K562 (cell line): ENCODE results near the gene TMEM242. TPM values are rescaled to one million over a fixed set of nuclear protein-coding genes. Genes with fewer than 3 reads are reported as not detected.

Source experiments
- ATAC-seq: fragments of 200-7000 bp; cut with Tn5 transposase; 3 replicates; pipeline ENCODE4 v1.9.1; 2020; ENCODE audit warnings: moderate library complexity
- BruUV-seq: library from RNA; stranded (reverse); fragments of 400-500 nt; replicated peaks from 2 replicates; lab custom pipeline; 2021; lab: Mats Ljungman, UMichigan
- CTCF ChIA-PET: fragments of 300-600 bp; formaldehyde crosslinking; extraction: SDS; loops from one replicate; lab custom pipeline; 2021; ENCODE audit warnings: low intra/inter-chr PET ratio; lab: Yijun Ruan, JAX
- POLR2A ChIA-PET: fragments of 300-600, 350-650 bp; sonication (Branson Sonifier 250); formaldehyde crosslinking; extraction: SDS; loops from one replicate; lab custom pipeline; 2021; ENCODE audit warnings: antibody characterized with exemption, inconsistent platforms; lab: Yijun Ruan, JAX
- DNase-seq, 4 experiments: peaks; one replicate each; pipeline versions ENCODE4 v3.0.0 to v3.0.0-alpha.2; 2011 to 2018; ENCODE audit warnings: low spot score in 3 of 4, mixed read lengths in 3 of 4; ENCODE audit errors: extremely low read depth in 1 of 4
- FAIRE-seq: peaks from 2 replicates; lab custom pipeline; 2011; peaks lifted over from hg19 to GRCh38; lab: Jason Lieb, UNC
- H2AFZ ChIP-seq: 2 replicates; pipeline ENCODE4 v1.6.0; 2011; ENCODE audit warnings: low read depth, low read length, control low read depth, inconsistent platforms
- H3K27ac ChIP-seq: fragments of 200-600 bp; 3 replicates; pipeline ENCODE4 v1.8.0; 2011; ENCODE audit warnings: low read depth, mild to moderate bottlenecking, control low read depth, inconsistent platforms, low read length, moderate library complexity, mixed read lengths; ENCODE audit errors: extremely low read depth
- H3K27me3 ChIP-seq, 2 experiments: fragments of 300-600 bp in 1 of 2; 2 replicates in 1 of 2; 3 replicates in 1 of 2; pipeline versions ENCODE4 v1.6.0 to v1.8.0; 2011; ENCODE audit warnings: inconsistent platforms in 2 of 2, low read length in 2 of 2, mild to moderate bottlenecking in 1 of 2, mixed read lengths in 1 of 2, moderate library complexity in 1 of 2; ENCODE audit not compliant: control insufficient read depth in 2 of 2, insufficient read depth in 2 of 2
- H3K36me3 ChIP-seq: fragments of 300-600 bp; 3 replicates; pipeline ENCODE4 v1.8.0; 2011; ENCODE audit warnings: mild to moderate bottlenecking, low read length, inconsistent platforms; ENCODE audit not compliant: control insufficient read depth, insufficient read depth
- H3K4me1 ChIP-seq, 2 experiments: fragments of 200-600 bp in 1 of 2; replicated peaks in 1 of 2; 2 replicates in 1 of 2; 3 replicates in 1 of 2; pipeline versions ENCODE4 v1.5.1 to v1.8.0; 2011; ENCODE audit warnings: inconsistent platforms in 2 of 2, low read length in 2 of 2, mild to moderate bottlenecking in 1 of 2, mixed read lengths in 1 of 2, moderate library complexity in 1 of 2; ENCODE audit not compliant: control insufficient read depth in 2 of 2, insufficient read depth in 2 of 2
- H3K4me2 ChIP-seq: 2 replicates; pipeline ENCODE4 v1.6.1; 2011; ENCODE audit warnings: low read length, control low read depth, inconsistent platforms, mixed read lengths; ENCODE audit not compliant: insufficient read depth
- H3K4me3 ChIP-seq: fragments of 200-600 bp; sonication (generic), shearing (Covaris generic); 2 replicates; pipeline ENCODE4 v1.5.1; 2016; ENCODE audit warnings: control low read depth, inconsistent platforms
- H3K79me2 ChIP-seq: fragments of 200-600 bp; 3 replicates; pipeline ENCODE4 v1.8.0; 2011; ENCODE audit warnings: low read length, inconsistent platforms; ENCODE audit not compliant: control insufficient read depth, insufficient read depth
- H3K9ac ChIP-seq, 2 experiments: 2 replicates each; pipeline versions ENCODE4 v1.6.0 to v1.6.1; 2011; ENCODE audit warnings: low read depth in 2 of 2, low read length in 2 of 2, control low read depth in 1 of 2, inconsistent platforms in 1 of 2, mild to moderate bottlenecking in 1 of 2, mixed read lengths in 1 of 2; ENCODE audit not compliant: insufficient read depth in 1 of 2
- H3K9me1 ChIP-seq: one replicate; pipeline ENCODE4 v1.6.0; 2011; ENCODE audit warnings: inconsistent platforms, mild to moderate bottlenecking, low read length, moderate library complexity; ENCODE audit not compliant: control insufficient read depth, insufficient read depth
- H3K9me3 ChIP-seq: replicated peaks from 2 replicates; pipeline ENCODE4 v1.5.1; 2011; ENCODE audit warnings: low read depth, low read length, inconsistent platforms; ENCODE audit not compliant: control insufficient read depth, insufficient read depth
- H4K20me1 ChIP-seq: replicated peaks from 2 replicates; pipeline ENCODE4 v1.6.1; 2011; ENCODE audit warnings: low read length, inconsistent platforms, mixed read lengths; ENCODE audit not compliant: control insufficient read depth, insufficient read depth
- ARID3A ChIP-seq: IDR thresholded peaks from 2 replicates; pipeline ENCODE4 v1.6.1; 2012; ENCODE audit warnings: low read depth, low read length, improper control_type of control experiment, borderline replicate concordance
- DNMT1 ChIP-seq: fragments of 450-650 bp; IDR thresholded peaks from 2 replicates; pipeline ENCODE4 v1.6.1; 2016; ENCODE audit warnings: antibody characterized with exemption, mild to moderate bottlenecking
- E2F8 ChIP-seq: fragments of 450-650 bp; IDR thresholded peaks from 2 replicates; pipeline ENCODE4 v1.7.1; 2018; ENCODE audit warnings: mild to moderate bottlenecking, low read depth; ENCODE audit not compliant: partially characterized antibody
- KAT7 ChIP-seq: sonication (generic); formaldehyde crosslinking; IDR thresholded peaks from 2 replicates; pipeline ENCODE4 v1.8.0; 2022; ENCODE audit warnings: missing genetic modification reagents, mild to moderate bottlenecking, borderline replicate concordance
- NCOA1 ChIP-seq: fragments of 450-650 bp; IDR thresholded peaks from 2 replicates; pipeline ENCODE4 v1.6.1; 2016; ENCODE audit warnings: low read depth
- PCBP1 ChIP-seq: fragments of 200-400 bp; formaldehyde crosslinking; IDR thresholded peaks from 2 replicates; pipeline ENCODE4 v1.6.1; 2018; ENCODE audit warnings: mild to moderate bottlenecking, low read depth, low read length; ENCODE audit not compliant: poor library complexity, severe bottlenecking
- PHF21A ChIP-seq: fragments of 450-650 bp; IDR thresholded peaks from 2 replicates; pipeline ENCODE4 v1.6.1; 2017; ENCODE audit warnings: low read depth, borderline replicate concordance
- POLR3G ChIP-seq: IDR thresholded peaks from 2 replicates; pipeline ENCODE4 v1.6.1; 2011; ENCODE audit not compliant: insufficient read length, insufficient replicate concordance; ENCODE audit errors: extremely low read depth
- SMARCA4 ChIP-seq: fragments of 450-650 bp; IDR thresholded peaks from 2 replicates; pipeline ENCODE4 v1.6.1; 2016
- ZNF140 ChIP-seq: fragments of 250-450 bp; sonication (Bioruptor Pico); IDR thresholded peaks from 2 replicates; pipeline ENCODE4 v1.8.0; 2021; ENCODE audit warnings: moderate library complexity, mild to moderate bottlenecking, inconsistent platforms
- ZNF398 ChIP-seq: fragments of 250-450 bp; sonication (Bioruptor Pico); IDR thresholded peaks from 2 replicates; pipeline ENCODE4 v1.8.0; 2021; ENCODE audit warnings: moderate library complexity, mild to moderate bottlenecking, inconsistent platforms
- WGBS: fragments of 100-300 bp; shearing (Covaris generic); methylation state at CpG from one replicate; pipeline ENCODE4 v1.1.6; 2016; ENCODE audit warnings: low coverage, mixed read lengths; ENCODE audit not compliant: insufficient coverage; ENCODE audit errors: missing lambda C conversion rate; 5-methylcytosine and 5-hydroxymethylcytosine counted together
- in situ Hi-C: fragments of 300-500 bp; cut with MboI; formaldehyde crosslinking; loops from 4 replicates; pipeline ENCODE4 v1.15.0; 2018; ENCODE audit warnings: inconsistent platforms, mixed read lengths
- intact Hi-C: fragments of 100-400 bp; cut with micrococcal nuclease; formaldehyde crosslinking; loops from 2 replicates; pipeline ENCODE4 v1.14.2; 2022
- polyA plus RNA-seq, 8 experiments: library from polyadenylated mRNA; depleted of rRNA in 4 of 8; stranded (reverse) in 5 of 8; unstranded in 3 of 8; fragments of >200 nt; fragmentation: Nextera tagmentation in 2 of 8; fragmentation: Illumina TruSeq in 1 of 8; extraction: Ambion mirVana in 2 of 8; extraction: Trizol in 1 of 8; gene quantifications; 2 replicates each; pipeline versions ENCODE4 v1.2.1 to v1.2.3, GENCODE V29; 2011 to 2014; ENCODE audit warnings: inconsistent platforms in 1 of 8, missing spikeins in 1 of 8
- total RNA-seq, 7 experiments: library from RNA; depleted of rRNA in 6 of 7; stranded (reverse); fragments of >200 nt in 6 of 7; fragmentation: Illumina TruSeq in 2 of 7; extraction: Trizol in 2 of 7; gene quantifications; 2 replicates each; pipeline versions ENCODE4 v1.2.1 to v1.2.3, GENCODE V29; 2011 to 2021; ENCODE audit warnings: low replicate concordance in 1 of 7

Gene TMEM242
- total and polyA plus RNA-seq, 9 of the 15 experiments (the other 6 are each of a cell fraction or from before 2014, with no cell fraction given): 9.5 to 35.3 (median 16.5) TPM

GRCh38 chr6:157300006-157300405 lies 23.3 kb downstream of the TMEM242 start (continued):
- no peak for TF ChIP-seq SMARCA4

- no TSS peak for BruUV-seq
- no peaks in the 10 kb centered on the region for H3K9me3 ChIP-seq
- FAIRE-seq (no peak), ATAC-seq (no peak), DNase-seq (no peak)
- WGBS: 82% methylated on average over 9 of the region's 9 CpGs
- H3K4me3 ChIP-seq: no peak overlapping the region
- H3K79me2 ChIP-seq: peaks cover 12% of the 10 kb centered on the region; the same call in 2 of the 3 replicates
- H3K4me1 ChIP-seq: peaks cover 0 to 4% of the 10 kb centered on the region in 2 experiments; a peak in 2 of 5 replicates
- ChIA-PET POLR2A (interaction anchor here (0.6 kb wide), 1 partner anchor 424 kb away, joined by 3 read pairs; no protein-coding TSS in a partner anchor), CTCF (no interaction called here)
- no peaks in the 10 kb centered on the region for H4K20me1 ChIP-seq
- intact Hi-C loops: no loop called here
- H2AFZ ChIP-seq: no peak overlapping the region
- no peak overlapping the region for H3K27ac ChIP-seq
- H3K9me1 ChIP-seq: no peaks in the 10 kb centered on the region
- no peak overlapping the region for H3K9ac ChIP-seq
- in situ Hi-C loops: no loop called here
- no peaks in the 10 kb centered on the region for H3K27me3 ChIP-seq
- H3K36me3 ChIP-seq: no peaks in the 10 kb centered on the region; the same call in 1 of the 3 replicates
- no peak overlapping the region for H3K4me2 ChIP-seq
- TF ChIP-seq ZNF398: no peak
- no peak for TF ChIP-seq PCBP1
- TF ChIP-seq ARID3A: no peak
- no peak for TF ChIP-seq PHF21A
- no peak for TF ChIP-seq KAT7 (CRISPR knock-in tag)
- TF ChIP-seq NCOA1: no peak
- no peak for TF ChIP-seq ZNF140
- TF ChIP-seq POLR3G: no peak
- TF ChIP-seq DNMT1: no peak
- TF ChIP-seq E2F8: no peak
Observed at GRCh38 chr6:157298216-157298724, 25.0 kb downstream of the TMEM242 start.
